CD4-positive, alpha-beta memory T cell (primary cell): ENCODE measurements around the gene SLC24A4. TPM values are rescaled to one million over a fixed set of nuclear protein-coding genes. Genes with fewer than 3 reads are reported as not detected.

Experiments used
- CTCF ChIA-PET: fragments of 350-600 bp; sonication (Branson Sonifier 250); formaldehyde crosslinking; loops from one replicate; lab custom pipeline; 2021; ENCODE audit warnings: inconsistent platforms; ENCODE audit not compliant: partially characterized antibody; lab: Charles Lee
- POLR2A ChIA-PET: fragments of 350-600 bp; sonication (Branson Sonifier 250); formaldehyde crosslinking; loops from one replicate; lab custom pipeline; 2021; ENCODE audit not compliant: partially characterized antibody; lab: Charles Lee
- DNase-seq, 5 donors: peaks; one replicate each; pipeline versions ENCODE4 v3.0.0 to v3.0.0-alpha.2; 2020 to 2022; ENCODE audit warnings: mixed read lengths in 1 of 5
- H3K27ac ChIP-seq: one replicate; pipeline ENCODE4 v1.7.0; 2013; ENCODE audit warnings: low read depth, low read length
- H3K27me3 ChIP-seq: 2 replicates; pipeline ENCODE4 v1.7.0; 2013; ENCODE audit warnings: mild to moderate bottlenecking, low read length, moderate library complexity; ENCODE audit not compliant: insufficient read depth
- H3K36me3 ChIP-seq: 2 replicates; pipeline ENCODE4 v1.7.0; 2013; ENCODE audit warnings: mild to moderate bottlenecking, low read length, moderate library complexity; ENCODE audit not compliant: insufficient read depth
- H3K4me1 ChIP-seq: 2 replicates; pipeline ENCODE4 v1.7.0; 2013; ENCODE audit warnings: mild to moderate bottlenecking, low read length, moderate library complexity; ENCODE audit not compliant: insufficient read depth
- H3K4me3 ChIP-seq, 2 donors: one replicate each; pipeline ENCODE4 v1.7.0; 2013; ENCODE audit warnings: low read length in 2 of 2, mild to moderate bottlenecking in 1 of 2
- H3K9me3 ChIP-seq, 2 donors: one replicate each; pipeline ENCODE4 v1.7.0; 2013; ENCODE audit warnings: low read length in 2 of 2, control low read depth in 1 of 2; ENCODE audit not compliant: control insufficient read depth in 1 of 2
- H3K27ac Mint-ChIP-seq, 7 donors: one replicate each; pipeline ENCODE4 v1.8.0; 2020 to 2021; ENCODE audit warnings: mixed read lengths in 7 of 7, mild to moderate bottlenecking in 6 of 7, inconsistent platforms in 3 of 7, moderate library complexity in 3 of 7
- H3K27me3 Mint-ChIP-seq, 2 donors: one replicate each; pipeline ENCODE4 v1.8.0; 2020 to 2021; ENCODE audit warnings: mixed read lengths in 2 of 2
- H3K36me3 Mint-ChIP-seq, 2 donors: one replicate each; pipeline ENCODE4 v1.8.0; 2020 to 2021; ENCODE audit warnings: mixed read lengths in 2 of 2, inconsistent platforms in 1 of 2, mild to moderate bottlenecking in 1 of 2
- H3K4me1 Mint-ChIP-seq, 4 donors: one replicate each; pipeline ENCODE4 v1.8.0; 2020 to 2021; ENCODE audit warnings: mixed read lengths in 4 of 4, mild to moderate bottlenecking in 1 of 4
- H3K4me3 Mint-ChIP-seq, 8 donors: one replicate each; pipeline ENCODE4 v1.8.0; 2020 to 2021; ENCODE audit warnings: mixed read lengths in 8 of 8, mild to moderate bottlenecking in 7 of 8, moderate library complexity in 6 of 8, inconsistent platforms in 3 of 8
- H3K9me3 Mint-ChIP-seq, 8 donors: one replicate each; pipeline ENCODE4 v1.8.0; 2020 to 2021; ENCODE audit warnings: mixed read lengths in 8 of 8, mild to moderate bottlenecking in 5 of 8, inconsistent platforms in 3 of 8, moderate library complexity in 1 of 8
- intact Hi-C: fragments of 100-400 bp; cut with micrococcal nuclease; formaldehyde crosslinking; loops from one replicate; pipeline ENCODE4 v1.15.1; 2023
- polyA plus RNA-seq, 2 donors: library from polyadenylated mRNA; unstranded; fragments of 300-500 nt; fragmentation: Illumina TruSeq; gene quantifications; one replicate each; pipeline ENCODE4 v1.2.3, GENCODE V29; 2021
- total RNA-seq, 2 experiments: library from RNA; stranded (reverse); gene quantifications; one replicate each; pipeline ENCODE4 v1.2.3, GENCODE V29; 2021

Gene SLC24A4
- total and polyA plus RNA-seq, 4 experiments from 2014 or later: not detected

- Histone ChIP-seq H3K27ac (no peak overlapping the region), H3K4me3 (no peak overlapping the region), H3K36me3 (no peaks in the 10 kb centered on the region), H3K9me3 (no peaks in the 10 kb centered on the region), H3K27me3 (no peaks in the 10 kb centered on the region), H3K4me1 (no peaks in the 10 kb centered on the region)
- intact Hi-C loops: no loop called here
- CTCF ChIA-PET: no interaction called here
- H3K4me1 Mint-ChIP-seq: peaks cover 4 to 6% (median 6%) of the 10 kb centered on the region in 4 donors
- no peak overlapping the region for H3K4me3 Mint-ChIP-seq
- H3K27me3 Mint-ChIP-seq: peaks cover 0 to 2% of the 10 kb centered on the region in 2 donors
- H3K36me3 Mint-ChIP-seq: no peaks in the 10 kb centered on the region
- H3K27ac Mint-ChIP-seq: no peak overlapping the region
- POLR2A ChIA-PET: no interaction called here
- DNase-seq: no peak
- H3K9me3 Mint-ChIP-seq: peaks cover 0 to 2% (median 0%) of the 10 kb centered on the region in 8 donors
Observed at GRCh38 chr14:92425101-92425500, 102.1 kb downstream of the SLC24A4 start.

- peak overlapping the region in 2 of 7 donors; percentile 60 to 85 for H3K27ac Mint-ChIP-seq
- POLR2A ChIA-PET: no interaction called here
- intact Hi-C loops: no loop called here
Observed at GRCh38 chr14:92426237-92426636, 103.3 kb downstream of the SLC24A4 start.

GRCh38 chr14:92427096-92427495, 104.1 kb downstream of the SLC24A4 start:
- intact Hi-C loops: no loop called here
- H3K36me3 Mint-ChIP-seq: no peaks in the 10 kb centered on the region
- no peak overlapping the region for H3K4me3 ChIP-seq
- peaks cover 0 to 2% (median 0%) of the 10 kb centered on the region in 8 donors for H3K9me3 Mint-ChIP-seq
- H3K27me3 Mint-ChIP-seq: peaks cover 0 to 1% of the 10 kb centered on the region in 2 donors
- no peaks in the 10 kb centered on the region for H3K36me3 ChIP-seq
- DNase-seq: no peak
- H3K4me1 Mint-ChIP-seq: peaks cover 4 to 6% (median 6%) of the 10 kb centered on the region in 4 donors
- CTCF ChIA-PET: no interaction called here
- H3K4me1 ChIP-seq: no peaks in the 10 kb centered on the region
- H3K9me3 ChIP-seq: no peaks in the 10 kb centered on the region
- no peak overlapping the region for H3K27ac Mint-ChIP-seq
- no peak overlapping the region for H3K27ac ChIP-seq
- H3K27me3 ChIP-seq: no peaks in the 10 kb centered on the region
- POLR2A ChIA-PET: no interaction called here
- H3K4me3 Mint-ChIP-seq: no peak overlapping the region

More at GRCh38 chr14:92426237-92426636, 103.3 kb downstream of the SLC24A4 start:
- peaks cover 0 to 2% (median 0%) of the 10 kb centered on the region in 8 donors for H3K9me3 Mint-ChIP-seq
- CTCF ChIA-PET: no interaction called here
- Histone ChIP-seq H3K4me3 (no peak overlapping the region), H3K4me1 (no peaks in the 10 kb centered on the region), H3K9me3 (no peaks in the 10 kb centered on the region), H3K27me3 (no peaks in the 10 kb centered on the region), H3K27ac (no peak overlapping the region), H3K36me3 (no peaks in the 10 kb centered on the region)
- no peaks in the 10 kb centered on the region for H3K36me3 Mint-ChIP-seq
- H3K4me3 Mint-ChIP-seq: no peak overlapping the region
- peaks cover 4 to 6% (median 6%) of the 10 kb centered on the region in 4 donors for H3K4me1 Mint-ChIP-seq
- H3K27me3 Mint-ChIP-seq: no peaks in the 10 kb centered on the region
- DNase-seq: no peak

- no peak overlapping the region for H3K27ac Mint-ChIP-seq
- POLR2A ChIA-PET: no interaction called here
- no peak overlapping the region for H3K27ac ChIP-seq
- no peaks in the 10 kb centered on the region for H3K27me3 ChIP-seq
- peaks cover 0 to 1% of the 10 kb centered on the region in 2 donors for H3K27me3 Mint-ChIP-seq
- peaks cover 4 to 6% (median 6%) of the 10 kb centered on the region in 4 donors for H3K4me1 Mint-ChIP-seq
- H3K4me3 Mint-ChIP-seq: no peak overlapping the region
- intact Hi-C loops: no loop called here
- no peak for DNase-seq
- H3K4me1 ChIP-seq: no peaks in the 10 kb centered on the region
- CTCF ChIA-PET: interaction anchor here (0.6 kb wide), 1 partner anchor 284 kb away, joined by 5 read pairs; no protein-coding TSS in a partner anchor
- no peaks in the 10 kb centered on the region for H3K36me3 Mint-ChIP-seq
- H3K9me3 Mint-ChIP-seq: peaks cover 0 to 3% (median 0%) of the 10 kb centered on the region in 8 donors
- H3K9me3 ChIP-seq: no peaks in the 10 kb centered on the region
- H3K36me3 ChIP-seq: no peaks in the 10 kb centered on the region
- H3K4me3 ChIP-seq: no peak overlapping the region
Observed at GRCh38 chr14:92430686-92431085, 107.7 kb downstream of the SLC24A4 start.

- no peaks in the 10 kb centered on the region for H3K27me3 ChIP-seq
- no peaks in the 10 kb centered on the region for H3K4me1 ChIP-seq
- peaks cover 0 to 2% (median 1%) of the 10 kb centered on the region in 4 donors for H3K4me1 Mint-ChIP-seq
- H3K27ac Mint-ChIP-seq: no peak overlapping the region
- no peak overlapping the region for H3K4me3 ChIP-seq
- H3K36me3 Mint-ChIP-seq: no peaks in the 10 kb centered on the region
- H3K9me3 Mint-ChIP-seq: peaks cover 0 to 3% (median 0%) of the 10 kb centered on the region in 8 donors
- DNase-seq: no peak
- no peak overlapping the region for H3K27ac ChIP-seq
- intact Hi-C loops: no loop called here
- POLR2A ChIA-PET: no interaction called here
- no peaks in the 10 kb centered on the region for H3K9me3 ChIP-seq
- peaks cover 0 to 1% of the 10 kb centered on the region in 2 donors for H3K27me3 Mint-ChIP-seq
- no peaks in the 10 kb centered on the region for H3K36me3 ChIP-seq
- CTCF ChIA-PET: no interaction called here
- no peak overlapping the region for H3K4me3 Mint-ChIP-seq
Observed at GRCh38 chr14:92431199-92431725, 108.3 kb downstream of the SLC24A4 start.

GRCh38 chr14:92433407-92433806, 110.4 kb downstream of the SLC24A4 start:
- Mint-ChIP-seq H3K4me1 (no peaks in the 10 kb centered on the region), H3K27ac (no peak overlapping the region), H3K36me3 (no peaks in the 10 kb centered on the region), H3K4me3 (no peak overlapping the region), H3K9me3 (peaks cover 0 to 3% (median 0%) of the 10 kb centered on the region in 8 donors), H3K27me3 (peaks cover 0 to 1% of the 10 kb centered on the region in 2 donors)
- no peaks in the 10 kb centered on the region for H3K4me1 ChIP-seq
- H3K9me3 ChIP-seq: no peaks in the 10 kb centered on the region
- CTCF ChIA-PET: no interaction called here
- no peak for DNase-seq
- H3K27me3 ChIP-seq: no peaks in the 10 kb centered on the region
- POLR2A ChIA-PET: no interaction called here
- no peak overlapping the region for H3K4me3 ChIP-seq
- intact Hi-C loops: no loop called here
- H3K36me3 ChIP-seq: no peaks in the 10 kb centered on the region
- H3K27ac ChIP-seq: no peak overlapping the region

GRCh38 chr14:92435154-92435553, 112.2 kb downstream of the SLC24A4 start:
- no peaks in the 10 kb centered on the region for H3K36me3 Mint-ChIP-seq
- POLR2A ChIA-PET: no interaction called here
- CTCF ChIA-PET: no interaction called here

More at GRCh38 chr14:92435154-92435553, 112.2 kb downstream of the SLC24A4 start:
- Histone ChIP-seq H3K36me3 (no peaks in the 10 kb centered on the region), H3K4me1 (no peaks in the 10 kb centered on the region), H3K9me3 (no peaks in the 10 kb centered on the region), H3K4me3 (no peak overlapping the region), H3K27me3 (no peaks in the 10 kb centered on the region), H3K27ac (no peak overlapping the region)
- peaks cover 1 to 4% of the 10 kb centered on the region in 2 donors for H3K27me3 Mint-ChIP-seq
- peaks cover 0 to 3% (median 0%) of the 10 kb centered on the region in 8 donors for H3K9me3 Mint-ChIP-seq
- H3K4me1 Mint-ChIP-seq: no peaks in the 10 kb centered on the region
- no peak overlapping the region for H3K4me3 Mint-ChIP-seq
- H3K27ac Mint-ChIP-seq: no peak overlapping the region
- no peak for DNase-seq
- intact Hi-C loops: no loop called here
